GM12873 (cell line): Measurements from ENCODE around the gene EPC2.

Experiments
- TF ChIP-seq, protein P1 (sequence below): IDR thresholded peaks from 2 replicates; pipeline ENCODE4 v1.5.1; 2012; ENCODE audit warnings: low read depth, mild to moderate bottlenecking, moderate library complexity, low read length, control low read depth; ENCODE audit not compliant: insufficient read depth; ENCODE audit errors: missing control alignments

Gene EPC2

DNA sequence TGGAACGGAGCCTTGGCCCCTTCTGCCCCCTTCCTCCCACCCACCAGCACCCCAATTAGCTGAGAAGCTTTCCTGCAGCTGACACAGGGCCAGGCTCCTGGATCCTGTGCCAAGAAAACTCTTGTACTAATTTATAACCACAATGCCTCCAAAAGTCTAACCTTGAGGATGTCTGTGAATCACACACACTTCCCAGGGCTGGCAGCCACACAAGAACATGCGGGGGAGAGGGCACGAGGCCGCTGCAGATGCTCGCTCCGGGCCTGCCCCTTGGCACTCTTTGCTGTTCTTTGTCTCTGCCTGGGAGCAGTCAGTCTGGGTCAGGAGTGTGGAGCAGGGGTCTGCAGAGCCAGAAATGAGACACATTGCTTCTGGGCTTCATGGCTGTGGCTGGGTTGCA is 167.8 kb downstream of the EPC2 start:
- TF ChIP-seq, protein P1, sequence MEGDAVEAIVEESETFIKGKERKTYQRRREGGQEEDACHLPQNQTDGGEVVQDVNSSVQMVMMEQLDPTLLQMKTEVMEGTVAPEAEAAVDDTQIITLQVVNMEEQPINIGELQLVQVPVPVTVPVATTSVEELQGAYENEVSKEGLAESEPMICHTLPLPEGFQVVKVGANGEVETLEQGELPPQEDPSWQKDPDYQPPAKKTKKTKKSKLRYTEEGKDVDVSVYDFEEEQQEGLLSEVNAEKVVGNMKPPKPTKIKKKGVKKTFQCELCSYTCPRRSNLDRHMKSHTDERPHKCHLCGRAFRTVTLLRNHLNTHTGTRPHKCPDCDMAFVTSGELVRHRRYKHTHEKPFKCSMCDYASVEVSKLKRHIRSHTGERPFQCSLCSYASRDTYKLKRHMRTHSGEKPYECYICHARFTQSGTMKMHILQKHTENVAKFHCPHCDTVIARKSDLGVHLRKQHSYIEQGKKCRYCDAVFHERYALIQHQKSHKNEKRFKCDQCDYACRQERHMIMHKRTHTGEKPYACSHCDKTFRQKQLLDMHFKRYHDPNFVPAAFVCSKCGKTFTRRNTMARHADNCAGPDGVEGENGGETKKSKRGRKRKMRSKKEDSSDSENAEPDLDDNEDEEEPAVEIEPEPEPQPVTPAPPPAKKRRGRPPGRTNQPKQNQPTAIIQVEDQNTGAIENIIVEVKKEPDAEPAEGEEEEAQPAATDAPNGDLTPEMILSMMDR: no peak

DNA sequence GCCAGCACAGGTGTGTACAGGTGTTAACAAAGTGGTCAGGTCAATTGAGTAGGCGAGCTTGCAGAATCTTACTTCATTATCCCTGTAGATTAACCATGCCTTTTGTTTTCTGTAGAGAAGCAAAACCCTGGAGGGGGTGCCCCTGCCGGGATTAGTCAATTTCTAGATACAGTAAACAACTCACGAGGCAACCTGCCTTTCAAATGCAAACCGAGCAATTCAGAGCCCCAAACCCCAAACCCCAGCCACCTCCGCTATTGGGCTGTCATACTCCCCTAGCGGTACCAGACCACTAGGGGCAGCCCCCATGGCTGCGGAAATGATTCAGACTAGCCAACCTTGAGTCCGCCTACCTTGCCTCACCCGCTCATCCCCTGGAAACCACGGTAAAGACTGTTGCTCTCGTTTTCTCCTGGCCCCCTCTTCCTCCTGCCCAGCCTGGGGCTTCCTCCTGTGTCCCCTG is 169.1 kb downstream of the EPC2 start:
- TF ChIP-seq, protein P1: peak; percentile 86

DNA sequence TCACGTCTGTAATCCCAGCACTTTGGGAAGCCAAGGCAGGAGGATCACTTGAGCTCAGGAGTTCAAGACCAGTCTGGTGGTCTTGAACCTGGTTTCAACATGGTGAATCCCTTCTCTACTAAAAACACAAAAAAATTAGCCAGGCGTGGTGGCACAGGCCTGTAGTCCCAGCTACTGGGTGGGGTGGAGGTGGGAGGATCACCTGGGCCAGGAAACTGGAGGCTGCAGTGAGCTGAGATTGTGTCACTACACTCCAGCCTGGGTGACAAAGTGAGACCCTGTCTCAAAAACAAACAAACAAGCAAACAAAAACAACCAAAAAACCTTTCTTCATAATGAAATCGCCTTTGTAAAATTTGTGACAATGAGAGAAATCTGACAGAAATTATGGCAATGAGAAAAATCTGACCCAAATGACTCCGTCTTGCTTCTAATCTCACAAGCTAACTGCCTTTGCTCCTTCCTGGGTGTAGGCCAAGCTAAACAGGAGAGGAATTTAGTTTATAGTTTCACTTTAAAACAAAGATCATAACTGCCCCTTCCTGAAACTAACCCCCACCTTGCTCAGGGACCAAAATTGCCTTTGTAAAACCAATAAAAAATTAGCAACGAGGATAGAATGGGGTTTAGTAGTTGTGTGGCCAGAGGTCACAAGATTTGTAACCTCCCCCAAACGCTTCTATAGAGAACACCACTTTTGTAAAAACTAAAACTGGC is 169.8 kb downstream of the EPC2 start:
- TF ChIP-seq, protein P1: no peak

DNA sequence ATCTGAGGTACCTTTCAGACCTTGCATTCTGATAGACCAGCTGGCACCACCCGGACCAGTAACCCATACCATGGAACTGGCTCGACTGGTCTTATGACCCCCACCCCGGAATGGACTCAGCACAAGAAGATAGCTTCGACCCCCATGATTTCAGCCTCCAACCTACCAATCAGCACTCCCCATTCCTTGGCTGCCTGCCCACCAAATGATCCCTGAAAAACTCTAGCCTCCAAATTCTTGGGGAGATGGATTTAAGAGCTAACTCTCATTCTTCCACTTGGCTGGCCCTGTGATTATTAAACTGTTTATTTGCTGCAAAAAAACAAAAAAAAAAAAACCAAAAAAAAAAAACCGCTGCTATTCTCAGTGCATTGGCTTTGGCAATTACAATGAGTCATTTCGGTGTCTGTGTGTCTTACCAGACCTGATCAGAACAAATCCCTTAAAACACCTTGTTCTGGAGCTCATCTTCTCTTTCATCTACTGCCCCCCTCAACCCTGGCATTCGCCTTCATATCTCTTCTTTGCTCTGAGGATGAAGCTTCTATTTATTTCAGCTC is 170.4 kb downstream of the EPC2 start:
- TF ChIP-seq, protein P1: no peak

DNA sequence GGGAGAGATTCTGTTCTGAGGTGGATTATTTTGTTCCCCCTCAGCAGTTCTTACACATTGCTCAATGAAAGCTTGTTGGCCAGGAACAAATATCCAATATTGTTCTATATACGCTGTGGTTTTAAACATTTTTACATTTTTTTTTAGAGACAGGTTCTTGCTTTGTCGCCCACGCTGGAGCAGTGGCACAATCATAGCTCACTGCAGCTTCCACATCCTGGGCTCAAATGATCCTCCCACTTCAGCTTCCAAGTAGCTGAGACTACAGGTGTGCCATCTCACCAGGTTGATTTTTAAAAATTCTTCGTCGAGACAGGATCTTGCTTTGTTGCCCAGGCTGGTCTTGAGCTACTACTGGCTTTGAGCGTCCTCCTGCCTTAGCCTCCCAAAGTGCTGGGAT is 171.6 kb downstream of the EPC2 start:
- TF ChIP-seq, protein P1: no peak

DNA sequence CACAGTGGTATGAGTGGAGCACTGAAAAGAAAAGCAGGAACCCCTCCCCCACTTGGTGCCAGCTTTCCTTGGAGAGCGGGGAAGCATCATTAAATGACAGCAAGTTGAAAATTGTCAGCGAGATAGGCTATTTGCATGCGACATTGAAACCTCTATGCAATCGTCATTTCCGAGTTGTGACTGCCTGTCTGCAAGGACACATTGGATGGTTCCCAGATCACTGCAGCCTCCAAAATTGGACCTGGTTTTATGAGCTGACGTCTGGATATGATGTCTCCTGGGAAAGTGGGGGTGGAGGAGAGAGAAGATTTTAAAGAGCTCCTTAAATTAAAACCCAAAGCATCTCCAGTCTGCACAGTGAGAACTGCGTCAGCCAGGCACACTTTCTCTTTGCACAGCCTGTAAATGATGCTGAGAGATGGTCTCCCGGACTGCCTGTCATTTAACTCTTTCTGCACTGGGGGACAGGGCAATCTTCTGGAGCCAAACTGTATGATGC is 172.7 kb downstream of the EPC2 start:
- TF ChIP-seq, protein P1: no peak

DNA sequence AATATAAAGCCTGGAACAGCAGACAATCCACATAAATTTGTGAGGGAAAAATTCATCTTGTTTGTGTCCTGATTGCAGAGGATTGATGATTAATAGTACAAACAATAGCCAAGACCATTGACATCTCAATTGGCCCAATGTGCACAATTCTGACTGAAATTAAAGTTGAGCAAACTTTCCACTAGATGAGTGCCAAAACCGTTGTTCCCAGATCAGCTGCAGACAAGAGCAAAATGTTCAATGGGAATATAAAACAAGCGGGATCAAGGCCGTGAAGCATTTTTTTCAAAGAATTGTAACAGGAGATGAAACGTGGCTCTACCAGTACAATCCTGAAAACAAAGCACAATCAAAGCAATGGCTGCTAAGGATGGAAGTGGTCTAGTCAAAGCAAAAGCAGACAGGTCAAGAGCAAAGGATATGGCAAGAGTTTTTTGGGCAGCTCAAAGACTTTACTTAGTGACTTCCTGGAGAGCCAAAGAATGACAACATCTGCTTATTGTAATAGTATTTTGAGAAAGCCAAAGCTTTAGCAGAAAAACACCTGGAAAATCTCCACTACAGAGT is 174.6 kb downstream of the EPC2 start:
- TF ChIP-seq, protein P1: no peak
